HPDE6-E6E7 (cell line): Measurements from ENCODE around the gene SS18L1.
A peak's percentile ranks its signal among the peaks of the same experiment; 100 is the strongest.
"Not testable (repeated sequence)": the region's sequence is repeated elsewhere in the genome, so short reads cannot be mapped to it uniquely, and the experiment has no call there.

Experiments used
- DNase-seq: peaks from one replicate; pipeline ENCODE4 v3.0.0; 2011; ENCODE audit warnings: missing footprints; ENCODE audit errors: extremely low spot score

The SS18L1 gene

GRCh38 chr20:62143081-62143956, at the start of gene SS18L1, which contains the start of gene PSMA7:
Gene SS18L1, plus strand, starts transcription at chr20:62143769. Its CDS starts 52 bp downstream, at chr20:62143821.
Gene PSMA7, minus strand, starts transcription at chr20:62143394. Its CDS starts 91 bp downstream, at chr20:62143303.
- DNase-seq: peak; percentile 90

GRCh38 chr20:62096421-62097380, 46.9 kb upstream of the SS18L1 start:
- no peak for DNase-seq

- no peak for DNase-seq
Observed at GRCh38 chr20:62097881-62098407, 45.6 kb upstream of the SS18L1 start.

GRCh38 chr20:62101078-62101477, 42.5 kb upstream of the SS18L1 start:
- no peak for DNase-seq

GRCh38 chr20:62103508-62104233, 39.9 kb upstream of the SS18L1 start:
- no peak for DNase-seq

GRCh38 chr20:62104234-62104789, 39.3 kb upstream of the SS18L1 start:
- no peak for DNase-seq

GRCh38 chr20:62104791-62105345, 38.7 kb upstream of the SS18L1 start:
- DNase-seq: no peak

GRCh38 chr20:62105592-62105991, 38.0 kb upstream of the SS18L1 start:
- DNase-seq: no peak

- DNase-seq: no peak
Observed at GRCh38 chr20:62111148-62111547, 32.4 kb upstream of the SS18L1 start.

GRCh38 chr20:62112368-62112767, 31.2 kb upstream of the SS18L1 start:
- no peak for DNase-seq

GRCh38 chr20:62114894-62115293, 28.7 kb upstream of the SS18L1 start:
- DNase-seq: no peak

- not testable (repeated sequence) for DNase-seq
Observed at GRCh38 chr20:62115800-62116407, 27.7 kb upstream of the SS18L1 start.

- no peak for DNase-seq
Observed at GRCh38 chr20:62116558-62117361, 26.8 kb upstream of the SS18L1 start.

- no peak for DNase-seq
Observed at GRCh38 chr20:62117362-62117646, 26.3 kb upstream of the SS18L1 start.

- DNase-seq: no peak
Observed at GRCh38 chr20:62117658-62118057, 25.9 kb upstream of the SS18L1 start.

GRCh38 chr20:62118113-62119043, 25.2 kb upstream of the SS18L1 start:
- no peak for DNase-seq

- DNase-seq: no peak
Observed at GRCh38 chr20:62119115-62119514, 24.5 kb upstream of the SS18L1 start.

- no peak for DNase-seq
Observed at GRCh38 chr20:62119591-62120364, 23.8 kb upstream of the SS18L1 start.
